ENCODE measurements around the gene KIAA1958. TPM values are rescaled to one million over a fixed set of nuclear protein-coding genes. Genes with fewer than 3 reads are reported as not detected.

The KIAA1958 gene
- total and polyA plus RNA-seq, 2 experiments from 2014 or later = 9.4 to 41.7 TPM

GRCh38 chr9:112680731-112681402 is 194.2 kb downstream of the KIAA1958 start:
- Histone ChIP-seq H3K9me2 (ENCODE audit: insufficient read depth) (0 out of 2 replicates have a peak, but pooled peaks cover 16% of the 10 kb centered on the region), H3K27ac (ENCODE audit: low read depth) (peak overlapping the region; percentile 87), H3F3A (replicated peaks; ENCODE audit: low read depth) (no peaks in the 10 kb centered on the region), H3K4me2 (no peak overlapping the region), H2AFZ (peak overlapping the region; percentile 66; the same call in 1 of the 2 replicates), H3K79me2 (replicated peaks; ENCODE audit: insufficient read depth) (no peaks in the 10 kb centered on the region), H3K4me1 (ENCODE audit: insufficient read depth) (peaks cover 4% of the 10 kb centered on the region; the same call in 1 of the 2 replicates), H3K36me3 (ENCODE audit: insufficient read depth) (no peaks in the 10 kb centered on the region), H3K4me3 (no peak overlapping the region), H4K20me1 (replicated peaks; ENCODE audit: insufficient read depth) (no peaks in the 10 kb centered on the region), H3K27me3 (ENCODE audit: insufficient read depth) (no peaks in the 10 kb centered on the region)
- peaks cover 19% of the 10 kb centered on the region for H3K36me3 Mint-ChIP-seq (ENCODE audit: low read depth)
- peaks cover 15% of the 10 kb centered on the region for H3K9me3 Mint-ChIP-seq
- no peak for TF ChIP-seq POLR2AphosphoS5 (IDR thresholded peaks at IDR 0.05; ENCODE audit: low read depth)
- no peak for TF ChIP-seq ZNF331 (CRISPR knock-in tag; IDR thresholded peaks at IDR 0.05; ENCODE audit: low read depth)
- TF ChIP-seq STAT1 (IDR thresholded peaks at IDR 0.05; ENCODE audit: unreplicated experiment) = no peak
- no peak for TF ChIP-seq EZH2 (IDR thresholded peaks at IDR 0.05; ENCODE audit: low read depth, unreplicated experiment)
- no peak for TF ChIP-seq ZNF462 (CRISPR knock-in tag; IDR thresholded peaks at IDR 0.05)
- no peak for TF ChIP-seq CREB1 (CRISPR knock-in tag; IDR thresholded peaks at IDR 0.05; ENCODE audit: low read depth)
- TF ChIP-seq NANOG (IDR thresholded peaks at IDR 0.05; ENCODE audit: borderline replicate concordance) = no peak
- peaks cover 4% of the 10 kb centered on the region for H3K27me3 Mint-ChIP-seq (ENCODE audit: insufficient read depth, low read depth, poor library complexity)
- ATAC-seq (peak; percentile 70), DNase-seq (ENCODE audit: low spot score) (peak; percentile 40)
- no peak overlapping the region; the same call in 2 of the 3 replicates for H3K4me3 Mint-ChIP-seq
- H3K27ac Mint-ChIP-seq = peak overlapping the region; percentile 26; the same call in 1 of the 2 replicates
- peaks cover 7% of the 10 kb centered on the region for H3K4me1 Mint-ChIP-seq
